ENCODE measurements around the gene TMCO6.
"Not testable (repeated sequence)": the region's sequence is repeated elsewhere in the genome, so short reads cannot be mapped to it uniquely, and the experiment has no call there.

GRCh38 chr5:140593070-140593469, 46.2 kb upstream of the TMCO6 start:
- TF ChIP-seq CTCF (conservative IDR thresholded peaks at IDR 0.05; ENCODE audit: low read depth, low read length); RAD21 (IDR thresholded peaks at IDR 0.05; ENCODE audit: low read length); USF2 (IDR thresholded peaks at IDR 0.05; ENCODE audit: low read depth, low read length): not testable (repeated sequence)

All from IMR-90 (cell line).